Measurements from ENCODE around the gene DVL1. TPM values are rescaled to one million over a fixed set of nuclear protein-coding genes. Genes with fewer than 3 reads are reported as not detected.

DVL1 gene
- total and polyA plus RNA-seq, 5 donors: 64.4 to 87.4 (median 66.4) TPM

Small RNA genes within 50 kb of the gene (microRNA-seq; reads per million reads assigned to microRNA genes)
- gene MIR6726 (0.54 to 1.7 reads per million in 2 donors), gene MIR6727 (0 reads per million in 2 donors), gene MIR6808 (0 reads per million in 2 donors)

Other genes with a start within 250 kb of the DVL1 start
- 1 to 10 TPM; 4.9 to 5.6 (median 5.4) TPM for gene C1orf159, start 233.3 kb downstream of the DVL1 start, total RNA-seq
- 6.8 TPM for gene C1orf159, start 233.3 kb downstream of the DVL1 start, polyA plus RNA-seq
- not detected for gene TTLL10, start 175.5 kb downstream of the DVL1 start, total RNA-seq
- 0.09 TPM for gene TTLL10, start 175.5 kb downstream of the DVL1 start, polyA plus RNA-seq
- gene TNFRSF18, start 142.8 kb downstream of the DVL1 start, total RNA-seq: under 1 TPM in 1 of 4 donors, not detected in 3; 0.38 TPM
- gene TNFRSF18, start 142.8 kb downstream of the DVL1 start, polyA plus RNA-seq: 0.14 TPM
- 1 to 10 TPM; 1.0 to 2.0 (median 1.2) TPM for gene TNFRSF4, start 135.3 kb downstream of the DVL1 start, total RNA-seq
- 2.3 TPM for gene TNFRSF4, start 135.3 kb downstream of the DVL1 start, polyA plus RNA-seq
- 100 to 1,000 TPM; 156 to 215 (median 168) TPM for gene SDF4, start 117.4 kb downstream of the DVL1 start, total RNA-seq
- gene SDF4, start 117.4 kb downstream of the DVL1 start, polyA plus RNA-seq: 165 TPM
- gene B3GALT6, start 117.2 kb downstream of the DVL1 start, total RNA-seq: 10 to 100 TPM; 10.2 to 13.3 (median 12.0) TPM
- gene B3GALT6, start 117.2 kb downstream of the DVL1 start, polyA plus RNA-seq: 9.1 TPM
- gene C1QTNF12, start 102.7 kb downstream of the DVL1 start, total RNA-seq: 1 to 10 TPM in 2 of 4 donors, under 1 TPM in 1, not detected in 1; 0.94 to 2.4 (median 1.1) TPM
- 0.36 TPM for gene C1QTNF12, start 102.7 kb downstream of the DVL1 start, polyA plus RNA-seq
- gene UBE2J2, start 75.6 kb downstream of the DVL1 start, total RNA-seq: 10 to 100 TPM; 34.9 to 41.2 (median 37.1) TPM
- gene UBE2J2, start 75.6 kb downstream of the DVL1 start, polyA plus RNA-seq: 38.4 TPM
- gene SCNN1D, start 69.0 kb downstream of the DVL1 start, total RNA-seq: 1 to 10 TPM; 2.7 to 6.2 (median 4.8) TPM
- gene SCNN1D, start 69.0 kb downstream of the DVL1 start, polyA plus RNA-seq: 3.4 TPM
- 10 to 100 TPM; 33.1 to 61.8 (median 42.8) TPM for gene ACAP3, start 41.5 kb downstream of the DVL1 start, total RNA-seq
- 37.4 TPM for gene ACAP3, start 41.5 kb downstream of the DVL1 start, polyA plus RNA-seq
- gene PUSL1, start 40.8 kb downstream of the DVL1 start, total RNA-seq: 10 to 100 TPM; 11.3 to 14.1 (median 12.5) TPM
- 13.1 TPM for gene PUSL1, start 40.8 kb downstream of the DVL1 start, polyA plus RNA-seq
- 10 to 100 TPM; 53.1 to 61.7 (median 58.7) TPM for gene INTS11, start 24.8 kb downstream of the DVL1 start, total RNA-seq
- 70.3 TPM for gene INTS11, start 24.8 kb downstream of the DVL1 start, polyA plus RNA-seq
- 10 to 100 TPM; 24.0 to 29.0 (median 27.0) TPM for gene CPTP, start 24.6 kb downstream of the DVL1 start, total RNA-seq
- gene CPTP, start 24.6 kb downstream of the DVL1 start, polyA plus RNA-seq: 53.9 TPM
- gene TAS1R3, start 18.1 kb downstream of the DVL1 start, total RNA-seq: under 1 TPM; 0.33 to 0.51 (median 0.38) TPM
- gene TAS1R3, start 18.1 kb downstream of the DVL1 start, polyA plus RNA-seq: 0.66 TPM
- gene MXRA8, start 9.1 kb upstream of the DVL1 start, total RNA-seq: 10 to 100 TPM; 21.9 to 38.8 (median 36.3) TPM
- gene MXRA8, start 9.1 kb upstream of the DVL1 start, polyA plus RNA-seq: 39.5 TPM
- 100 to 1,000 TPM; 175 to 210 (median 188) TPM for gene AURKAIP1, start 25.8 kb upstream of the DVL1 start, total RNA-seq
- 331 TPM for gene AURKAIP1, start 25.8 kb upstream of the DVL1 start, polyA plus RNA-seq
- gene CCNL2, start 49.9 kb upstream of the DVL1 start, total RNA-seq: 10 to 100 TPM; 61.2 to 83.1 (median 67.2) TPM
- 81.7 TPM for gene CCNL2, start 49.9 kb upstream of the DVL1 start, polyA plus RNA-seq
- gene MRPL20, start 57.9 kb upstream of the DVL1 start, total RNA-seq: 100 to 1,000 TPM; 121 to 144 (median 132) TPM
- gene MRPL20, start 57.9 kb upstream of the DVL1 start, polyA plus RNA-seq: 190 TPM
- gene ANKRD65, start 71.9 kb upstream of the DVL1 start, total RNA-seq: 1 to 10 TPM; 1.6 to 3.6 (median 2.9) TPM
- 4.5 TPM for gene ANKRD65, start 71.9 kb upstream of the DVL1 start, polyA plus RNA-seq
- gene VWA1, start 86.3 kb upstream of the DVL1 start, total RNA-seq: 10 to 100 TPM; 25.0 to 38.6 (median 25.6) TPM
- 17.3 TPM for gene VWA1, start 86.3 kb upstream of the DVL1 start, polyA plus RNA-seq
- gene ATAD3C, start 100.3 kb upstream of the DVL1 start, total RNA-seq: 1 to 10 TPM; 1.3 to 3.4 (median 2.2) TPM
- 0.52 TPM for gene ATAD3C, start 100.3 kb upstream of the DVL1 start, polyA plus RNA-seq
- gene ATAD3B, start 122.3 kb upstream of the DVL1 start, total RNA-seq: 10 to 100 TPM in 1 of 4 donors, 1 to 10 TPM in 3; 5.6 to 11.4 (median 8.8) TPM
- 8.3 TPM for gene ATAD3B, start 122.3 kb upstream of the DVL1 start, polyA plus RNA-seq
- 10 to 100 TPM; 13.6 to 20.1 (median 15.7) TPM for gene ATAD3A, start 162.7 kb upstream of the DVL1 start, total RNA-seq
- 16.7 TPM for gene ATAD3A, start 162.7 kb upstream of the DVL1 start, polyA plus RNA-seq
- 1 to 10 TPM; 7.3 to 9.3 (median 7.9) TPM for gene TMEM240, start 191.2 kb upstream of the DVL1 start, total RNA-seq
- gene TMEM240, start 191.2 kb upstream of the DVL1 start, polyA plus RNA-seq: 10.4 TPM
- 100 to 1,000 TPM; 112 to 115 (median 113) TPM for gene SSU72, start 225.4 kb upstream of the DVL1 start, total RNA-seq
- gene SSU72, start 225.4 kb upstream of the DVL1 start, polyA plus RNA-seq: 130 TPM